Activated T-helper 1 cell treated with anti-CD3 and anti-CD28 coated beads, Interleukin-12 subunit alpha, Interleukin-12 subunit beta, Interleukin-2, Interleukin-4 antibody, amounts not matched to agents 30 ng/mL and 10 ng/mL and 1 ng/mL, durations not matched to agents 14 hours and 24 hours and 36 hours (primary cell): ENCODE data around the gene NPAS3. TPM values are rescaled to one million over a fixed set of nuclear protein-coding genes. Genes with fewer than 3 reads are reported as not detected.

ENCODE experiments used
- DNase-seq: peaks from one replicate; pipeline ENCODE4 v3.0.0; 2021; ENCODE audit warnings: low spot score
- H3K27ac Mint-ChIP-seq: one replicate; pipeline ENCODE4 v1.8.0; 2021; ENCODE audit warnings: mild to moderate bottlenecking, mixed read lengths
- H3K27me3 Mint-ChIP-seq: one replicate; pipeline ENCODE4 v1.8.0; 2022; ENCODE audit warnings: mild to moderate bottlenecking, moderate library complexity, mixed read lengths; ENCODE audit not compliant: insufficient read depth
- H3K36me3 Mint-ChIP-seq: one replicate; pipeline ENCODE4 v1.8.0; 2021; ENCODE audit warnings: low read depth, mixed read lengths
- H3K4me1 Mint-ChIP-seq: one replicate; pipeline ENCODE4 v1.8.0; 2021; ENCODE audit warnings: low read depth, mixed read lengths
- H3K4me3 Mint-ChIP-seq: one replicate; pipeline ENCODE4 v1.8.0; 2021; ENCODE audit warnings: mild to moderate bottlenecking, moderate library complexity, mixed read lengths
- H3K9me3 Mint-ChIP-seq: one replicate; pipeline ENCODE4 v1.8.0; 2021; ENCODE audit warnings: mixed read lengths
- intact Hi-C: fragments of 100-400 bp; cut with micrococcal nuclease; formaldehyde crosslinking; loops from one replicate; pipeline ENCODE4 v1.15.1; 2024
- total RNA-seq: library from RNA; stranded (reverse); gene quantifications from 2 replicates; pipeline ENCODE4 v1.2.3, GENCODE V29; 2022

The NPAS3 gene
- total RNA-seq, 1 donor from 2014 or later = not detected

GRCh38 chr14:33758547-33758946 lies 819.9 kb downstream of the NPAS3 start:
- no peaks in the 10 kb centered on the region for H3K4me1 Mint-ChIP-seq
- H3K36me3 Mint-ChIP-seq = no peaks in the 10 kb centered on the region
- DNase-seq = no peak
- intact Hi-C loops = no loop called here
- H3K4me3 Mint-ChIP-seq = no peak overlapping the region
- no peak overlapping the region for H3K27ac Mint-ChIP-seq
- no peaks in the 10 kb centered on the region for H3K9me3 Mint-ChIP-seq
- H3K27me3 Mint-ChIP-seq = peaks cover 7% of the 10 kb centered on the region

DNA sequence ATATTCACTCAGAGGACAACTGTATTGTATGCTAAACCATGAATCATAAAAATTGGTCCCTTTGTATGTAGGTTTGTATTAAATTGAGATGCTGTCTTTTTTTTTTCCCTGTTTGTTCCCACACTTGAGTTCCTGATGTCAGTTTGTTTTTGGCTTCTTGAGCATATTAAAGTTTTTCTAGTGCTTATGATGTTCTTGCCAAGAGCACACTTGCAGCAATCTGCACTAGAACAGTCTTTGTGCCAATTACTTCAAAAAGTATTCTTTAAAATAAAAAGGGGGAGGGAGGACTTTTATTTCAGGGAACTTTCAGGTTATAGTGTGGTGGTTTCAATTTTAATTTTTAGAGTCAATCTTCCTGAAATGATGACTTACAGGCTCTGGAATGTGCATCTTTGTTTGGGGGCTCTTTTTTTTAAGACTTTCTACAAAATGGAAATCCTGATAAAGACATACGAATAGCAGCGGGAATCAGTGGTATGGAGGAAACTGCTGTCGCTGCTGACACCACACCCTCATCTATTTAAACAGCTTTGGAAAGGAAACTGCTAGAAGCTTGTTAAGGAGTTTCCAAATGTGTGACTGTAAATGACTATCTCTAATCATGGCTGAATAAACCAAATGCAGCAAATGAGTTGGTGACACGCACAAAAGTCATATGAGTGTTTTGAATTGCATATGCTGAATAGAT lies 823.6 kb downstream of the NPAS3 start:
- peaks cover 7% of the 10 kb centered on the region for H3K27me3 Mint-ChIP-seq
- no peak overlapping the region for H3K27ac Mint-ChIP-seq
- no peaks in the 10 kb centered on the region for H3K4me1 Mint-ChIP-seq
- no peak overlapping the region for H3K4me3 Mint-ChIP-seq
- H3K9me3 Mint-ChIP-seq = no peaks in the 10 kb centered on the region
- no peak for DNase-seq
- H3K36me3 Mint-ChIP-seq = no peaks in the 10 kb centered on the region
- intact Hi-C loops = no loop called here

- no peak overlapping the region for H3K4me3 Mint-ChIP-seq
- DNase-seq = no peak
- peaks cover 2% of the 10 kb centered on the region for H3K27me3 Mint-ChIP-seq
- no peaks in the 10 kb centered on the region for H3K36me3 Mint-ChIP-seq
- H3K4me1 Mint-ChIP-seq = no peaks in the 10 kb centered on the region
- intact Hi-C loops = no loop called here
- H3K9me3 Mint-ChIP-seq = no peaks in the 10 kb centered on the region
- H3K27ac Mint-ChIP-seq = no peak overlapping the region
These were observed 826.4 kb downstream of the NPAS3 start for GRCh38 chr14:33764876-33765650.

- Mint-ChIP-seq H3K27me3 (no peaks in the 10 kb centered on the region), H3K9me3 (no peaks in the 10 kb centered on the region), H3K4me3 (no peak overlapping the region), H3K27ac (no peak overlapping the region), H3K4me1 (no peaks in the 10 kb centered on the region), H3K36me3 (no peaks in the 10 kb centered on the region)
- DNase-seq = no peak
- intact Hi-C loops = no loop called here
These were observed 829.1 kb downstream of the NPAS3 start for GRCh38 chr14:33767586-33768457.

GRCh38 chr14:33768458-33768830 lies 829.8 kb downstream of the NPAS3 start:
- Mint-ChIP-seq H3K4me3 (no peak overlapping the region), H3K4me1 (no peaks in the 10 kb centered on the region), H3K9me3 (no peaks in the 10 kb centered on the region), H3K27ac (no peak overlapping the region), H3K36me3 (no peaks in the 10 kb centered on the region), H3K27me3 (no peaks in the 10 kb centered on the region)
- intact Hi-C loops = no loop called here
- no peak for DNase-seq

- Mint-ChIP-seq H3K27ac (no peak overlapping the region), H3K4me1 (no peaks in the 10 kb centered on the region), H3K36me3 (no peaks in the 10 kb centered on the region), H3K27me3 (peaks cover 2% of the 10 kb centered on the region), H3K9me3 (no peaks in the 10 kb centered on the region), H3K4me3 (no peak overlapping the region)
- no peak for DNase-seq
- intact Hi-C loops = no loop called here
These were observed 834.7 kb downstream of the NPAS3 start for GRCh38 chr14:33773205-33774030.

- intact Hi-C loops = no loop called here
- H3K4me3 Mint-ChIP-seq = no peak overlapping the region
These were observed 835.5 kb downstream of the NPAS3 start for GRCh38 chr14:33774161-33774560.

GRCh38 chr14:33774723-33775470 lies 836.2 kb downstream of the NPAS3 start:
- no peak for DNase-seq
- Mint-ChIP-seq H3K4me3 (no peak overlapping the region), H3K27me3 (peaks cover 2% of the 10 kb centered on the region), H3K27ac (no peak overlapping the region), H3K9me3 (no peaks in the 10 kb centered on the region), H3K36me3 (no peaks in the 10 kb centered on the region), H3K4me1 (no peaks in the 10 kb centered on the region)
- intact Hi-C loops = no loop called here

More at GRCh38 chr14:33774161-33774560, 835.5 kb downstream of the NPAS3 start:
- Mint-ChIP-seq H3K36me3 (no peaks in the 10 kb centered on the region), H3K4me1 (no peaks in the 10 kb centered on the region), H3K9me3 (no peaks in the 10 kb centered on the region), H3K27ac (no peak overlapping the region), H3K27me3 (peaks cover 2% of the 10 kb centered on the region)
- DNase-seq = no peak

DNA sequence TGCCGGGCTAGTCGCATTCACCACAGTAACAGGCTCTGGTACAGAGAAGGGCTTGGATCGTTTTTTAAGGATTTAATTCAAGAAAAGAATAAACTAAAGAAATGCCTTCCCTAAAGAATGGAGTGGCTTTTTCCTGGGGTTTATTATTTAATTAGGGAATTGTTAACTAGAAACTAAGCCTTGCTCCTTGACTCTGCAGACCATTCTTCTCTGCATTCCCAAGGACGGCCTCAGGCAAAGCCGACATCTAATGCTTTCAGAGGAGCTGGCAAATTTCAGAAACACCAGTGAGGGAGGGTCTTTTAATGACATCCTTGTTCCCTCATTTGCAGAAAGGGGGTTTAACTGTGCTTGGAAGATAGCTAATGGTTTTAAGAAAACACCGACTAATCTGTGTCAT lies 838.2 kb downstream of the NPAS3 start:
- H3K36me3 Mint-ChIP-seq = no peaks in the 10 kb centered on the region
- no peak for DNase-seq
- intact Hi-C loops = no loop called here
- H3K9me3 Mint-ChIP-seq = no peaks in the 10 kb centered on the region
- H3K27ac Mint-ChIP-seq = no peak overlapping the region
- H3K27me3 Mint-ChIP-seq = peaks cover 2% of the 10 kb centered on the region
- H3K4me3 Mint-ChIP-seq = no peak overlapping the region
- no peaks in the 10 kb centered on the region for H3K4me1 Mint-ChIP-seq

- Mint-ChIP-seq H3K4me1 (no peaks in the 10 kb centered on the region), H3K4me3 (no peak overlapping the region), H3K27me3 (peaks cover 2% of the 10 kb centered on the region), H3K36me3 (no peaks in the 10 kb centered on the region), H3K9me3 (no peaks in the 10 kb centered on the region), H3K27ac (no peak overlapping the region)
- intact Hi-C loops = no loop called here
- no peak for DNase-seq
These were observed 839.0 kb downstream of the NPAS3 start for GRCh38 chr14:33777681-33778080.

DNA sequence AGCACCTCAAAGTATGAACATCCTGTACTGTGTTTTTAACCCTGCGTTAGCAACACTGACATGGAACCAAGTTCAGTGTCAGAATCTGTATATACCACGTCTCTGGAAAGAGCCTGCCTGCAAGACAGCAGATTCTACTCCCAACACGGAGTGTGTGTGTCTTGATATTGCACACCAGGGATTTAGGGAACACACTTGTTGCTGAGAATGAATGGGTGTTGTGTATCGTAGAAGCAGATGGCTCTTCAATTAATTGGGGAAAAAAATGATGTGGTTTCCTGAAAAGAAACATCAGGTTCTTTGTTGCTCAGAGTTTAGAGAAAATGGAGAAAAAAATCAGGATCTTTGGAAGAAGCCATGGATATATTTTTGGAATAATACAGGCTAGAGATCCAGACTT lies 841.4 kb downstream of the NPAS3 start:
- intact Hi-C loops = no loop called here
- Mint-ChIP-seq H3K4me3 (no peak overlapping the region), H3K9me3 (no peaks in the 10 kb centered on the region), H3K27ac (no peak overlapping the region), H3K36me3 (no peaks in the 10 kb centered on the region), H3K4me1 (no peaks in the 10 kb centered on the region), H3K27me3 (no peaks in the 10 kb centered on the region)
- no peak for DNase-seq

GRCh38 chr14:33781236-33781635 lies 842.6 kb downstream of the NPAS3 start:
- DNase-seq = no peak
- H3K27me3 Mint-ChIP-seq = no peaks in the 10 kb centered on the region
- no peak overlapping the region for H3K27ac Mint-ChIP-seq
- no peaks in the 10 kb centered on the region for H3K9me3 Mint-ChIP-seq
- no peak overlapping the region for H3K4me3 Mint-ChIP-seq
- H3K4me1 Mint-ChIP-seq = no peaks in the 10 kb centered on the region
- H3K36me3 Mint-ChIP-seq = no peaks in the 10 kb centered on the region
- intact Hi-C loops = no loop called here
